LHCN-M2 (cell line): ENCODE results near the gene LRRC36. TPM values are rescaled to one million over a fixed set of nuclear protein-coding genes. Genes with fewer than 3 reads are reported as not detected.
"Not testable (repeated sequence)": the region's sequence is repeated elsewhere in the genome, so short reads cannot be mapped to it uniquely, and the experiment has no call there.

Experiments
- DNase-seq: peaks from one replicate; pipeline ENCODE4 v3.0.0-alpha.2; 2012; ENCODE audit warnings: low read depth
- total RNA-seq: library from RNA; depleted of rRNA; stranded (reverse); fragments of >200 nt; gene quantifications from 2 replicates; pipeline ENCODE4 v1.2.3, GENCODE V29; 2014

The LRRC36 gene
- total RNA-seq, 1 experiment from 2014 or later: not detected

GRCh38 chr16:67399749-67400704, 73.4 kb downstream of the LRRC36 start:
- DNase-seq: peak; percentile 70

- no peak for DNase-seq
Observed at GRCh38 chr16:67400901-67401300, 74.3 kb downstream of the LRRC36 start.

- no peak for DNase-seq
Observed at GRCh38 chr16:67403976-67404555, 77.5 kb downstream of the LRRC36 start.

DNA sequence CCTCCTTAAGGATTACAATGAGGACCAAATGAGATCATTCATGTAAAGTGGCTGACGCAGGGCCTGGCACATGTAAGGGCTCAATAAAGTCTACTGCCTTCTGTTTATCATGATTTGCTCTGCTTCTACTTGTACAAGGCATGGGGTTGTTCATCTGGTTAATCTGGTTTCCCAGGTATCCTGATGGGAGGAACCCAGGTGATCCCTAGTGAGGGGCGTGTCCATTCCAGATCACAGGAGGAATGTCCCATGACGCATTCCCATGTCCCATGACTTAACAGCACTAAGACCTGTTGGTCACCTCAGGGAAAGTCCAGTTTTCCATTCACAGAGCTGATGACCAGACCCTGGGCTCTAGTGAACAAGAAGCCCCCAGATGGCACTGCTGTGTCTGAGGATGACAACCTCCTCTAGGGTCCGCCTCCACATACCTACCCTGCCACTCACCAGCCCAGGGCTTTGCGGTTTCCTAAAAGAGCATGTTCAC, 78.2 kb downstream of the LRRC36 start:
- DNase-seq: no peak

DNA sequence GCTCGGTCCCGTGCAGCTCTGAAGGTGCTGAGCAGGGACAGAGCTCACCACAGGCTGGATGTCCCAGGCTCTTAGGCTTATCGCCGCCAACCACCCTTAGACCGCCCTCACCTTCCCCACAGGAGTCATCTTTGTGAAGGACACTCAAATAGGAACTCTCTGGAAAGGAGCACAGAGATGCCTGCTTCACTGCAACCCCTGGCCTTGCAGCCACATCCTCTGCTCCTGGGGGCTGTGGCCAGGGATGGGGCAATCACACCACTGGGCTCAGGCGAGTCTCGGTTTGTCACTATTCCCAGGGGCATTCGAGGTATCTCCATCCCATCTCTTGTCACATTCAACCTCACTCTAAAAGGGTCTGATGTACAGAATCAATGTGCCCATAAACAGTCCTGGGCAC, 78.7 kb downstream of the LRRC36 start:
- DNase-seq: no peak

- DNase-seq: peak; percentile 94
Observed at GRCh38 chr16:67406111-67406971, 79.7 kb downstream of the LRRC36 start.

DNA sequence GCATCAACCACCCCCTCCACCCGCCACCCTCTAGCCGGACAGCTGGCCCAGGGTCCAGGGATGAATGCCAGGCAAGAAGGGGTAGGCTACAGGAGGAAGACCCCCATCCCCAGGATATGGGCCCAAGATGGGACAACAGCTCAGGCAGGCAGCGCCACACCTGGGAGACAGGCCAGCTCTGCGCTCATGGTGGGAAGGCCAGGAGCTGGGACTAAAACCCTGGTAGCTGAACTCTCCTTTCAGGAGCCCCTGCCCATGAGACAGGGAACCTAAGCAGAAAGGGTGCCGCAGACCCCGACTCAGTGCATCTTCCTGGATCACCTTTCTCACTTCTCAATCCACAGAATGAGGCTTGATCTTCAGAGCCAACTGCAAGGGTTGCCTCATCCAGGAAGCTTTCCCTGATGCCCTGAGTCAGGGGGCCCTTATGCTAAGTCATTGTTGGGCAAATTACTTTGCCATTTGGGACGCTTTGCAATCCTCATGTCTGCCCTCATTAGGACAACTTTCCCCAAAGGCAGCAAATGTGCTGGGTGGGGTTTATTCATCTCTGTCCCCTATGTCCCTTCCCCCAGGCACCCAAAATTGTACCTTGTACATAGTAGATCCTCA, 80.7 kb downstream of the LRRC36 start:
- peak; percentile 53 for DNase-seq

GRCh38 chr16:67407788-67408452, 81.3 kb downstream of the LRRC36 start:
- peak; percentile 38 for DNase-seq

GRCh38 chr16:67409631-67410030, 83.0 kb downstream of the LRRC36 start:
- no peak for DNase-seq

DNA sequence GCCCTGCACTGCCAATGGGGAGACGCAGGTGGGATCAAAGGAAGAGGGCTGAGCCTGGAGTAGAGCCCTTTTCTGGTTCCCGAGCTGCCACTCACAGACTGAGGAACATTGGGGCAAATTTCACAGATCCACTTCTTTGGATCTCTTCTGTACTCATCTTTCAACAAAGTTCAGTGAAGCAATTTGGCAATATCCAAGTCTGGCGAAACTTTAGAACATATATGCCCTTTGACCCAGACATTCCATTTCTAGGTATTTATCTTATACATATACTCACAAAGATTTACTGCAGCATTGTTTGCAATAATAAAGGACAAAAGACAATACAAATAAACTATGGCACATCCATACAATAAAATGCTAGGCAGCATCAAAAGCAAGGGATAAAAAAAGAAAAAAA, 84.7 kb downstream of the LRRC36 start:
- no peak for DNase-seq

GRCh38 chr16:67412294-67412693, 85.7 kb downstream of the LRRC36 start:
- no peak for DNase-seq

GRCh38 chr16:67413978-67414911, 87.6 kb downstream of the LRRC36 start:
- no peak for DNase-seq

GRCh38 chr16:67415421-67415820, 88.8 kb downstream of the LRRC36 start:
- not testable (repeated sequence) for DNase-seq

DNA sequence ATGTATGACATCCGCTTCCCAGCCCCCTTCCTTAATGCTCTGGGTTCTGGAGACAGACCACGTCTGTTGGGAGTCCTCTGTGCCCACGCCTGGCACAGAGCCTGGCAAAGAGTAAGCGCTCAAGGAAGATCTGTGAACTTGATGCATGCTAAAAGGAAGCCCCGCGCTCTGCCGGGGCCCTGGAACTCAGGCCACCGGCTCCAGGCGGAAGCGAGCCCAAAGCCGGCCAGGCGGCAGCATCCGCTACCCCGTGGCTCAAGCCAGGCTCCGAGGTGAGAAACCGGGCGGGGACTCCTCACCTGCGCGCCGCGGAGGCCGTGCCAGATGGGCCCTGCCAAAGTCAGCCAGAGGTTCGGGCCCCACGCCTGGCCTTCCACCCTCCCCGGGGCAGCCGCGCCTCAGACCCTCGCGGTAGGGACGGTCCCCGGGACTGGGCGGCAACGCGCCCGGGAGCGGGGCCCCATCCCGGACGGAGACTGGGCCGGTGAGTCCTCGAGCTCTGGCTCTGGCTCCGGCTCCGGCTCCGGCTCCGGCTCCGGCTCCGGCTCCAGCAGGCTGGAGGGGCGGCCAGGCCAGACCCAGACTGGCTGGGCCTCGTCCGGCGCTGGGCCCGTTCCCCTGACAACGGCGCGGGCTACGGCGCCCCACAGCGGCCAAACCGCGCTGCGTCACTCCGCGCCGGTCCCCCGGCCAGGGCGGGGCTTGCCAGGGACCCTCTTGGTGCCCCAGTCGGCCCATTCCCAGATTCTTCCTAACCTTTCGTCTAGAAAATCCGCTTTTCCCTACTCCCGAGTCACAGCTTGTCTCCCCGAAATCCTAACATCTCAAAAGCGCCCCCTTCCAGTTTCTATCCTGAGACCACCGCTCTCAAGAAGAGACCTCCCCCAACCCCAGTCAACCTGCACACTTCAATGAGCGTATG, 89.5 kb downstream of the LRRC36 start, which contains the start of gene ZDHHC1:
Gene ZDHHC1, minus strand, starts transcription at position 606 of the 922 bp plus-strand sequence. CDS start 8,702 bp downstream, outside the sequence.
- peak; percentile 57 for DNase-seq

GRCh38 chr16:67417333-67418061, 90.9 kb downstream of the LRRC36 start:
- DNase-seq: no peak

DNA sequence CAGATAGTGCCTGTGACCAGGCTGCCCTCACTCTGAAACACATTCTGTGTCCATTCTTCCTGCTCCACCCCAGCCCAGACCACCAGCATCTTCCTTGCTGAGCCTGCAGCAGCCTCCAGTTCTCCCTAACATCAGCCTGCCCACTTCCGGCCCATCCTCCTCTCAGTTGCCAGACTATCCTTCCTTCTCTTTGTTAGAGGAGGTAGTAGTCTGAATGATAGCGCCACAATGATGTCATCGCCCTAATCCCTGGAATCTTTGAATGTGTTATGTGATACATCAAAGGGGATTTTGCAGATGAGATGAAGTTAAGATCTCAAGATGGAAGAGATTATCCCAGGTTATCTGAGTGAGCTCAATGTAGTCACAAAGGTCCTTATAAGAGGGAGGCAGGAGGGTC, 92.9 kb downstream of the LRRC36 start:
- DNase-seq: peak; percentile 30

DNA sequence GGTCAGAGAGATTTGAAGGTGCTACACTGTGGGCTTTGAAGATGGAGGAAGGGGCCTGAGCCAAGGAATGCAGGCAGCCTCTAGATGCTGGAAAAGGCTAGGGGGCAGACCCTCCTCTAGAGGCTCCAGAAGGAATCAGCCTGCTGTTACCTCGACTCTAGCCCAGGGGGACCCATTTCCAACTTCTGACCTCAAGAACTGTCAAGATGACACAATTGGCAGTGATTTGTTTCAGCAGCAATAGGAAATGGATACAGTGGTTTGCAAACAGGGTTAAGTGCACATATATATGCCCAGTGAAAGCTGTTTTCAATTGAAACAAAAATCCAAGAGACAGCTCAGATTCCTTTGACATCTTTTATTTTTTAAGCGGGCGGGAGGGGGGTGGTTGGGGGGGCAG, 93.3 kb downstream of the LRRC36 start:
- peak; percentile 12 for DNase-seq

GRCh38 chr16:67421030-67421429, 94.4 kb downstream of the LRRC36 start:
- no peak for DNase-seq
